ENCODE data around the gene CAMKK2. TPM values are rescaled to one million over a fixed set of nuclear protein-coding genes. Genes with fewer than 3 reads are reported as not detected.
A peak's percentile ranks its signal among the peaks of the same experiment; 100 is the strongest.

CAMKK2 gene
- total and polyA plus RNA-seq, 7 donors = 4.4 to 12.3 (median 8.3) TPM

- peaks cover 22% of the 10 kb centered on the region for H3K4me1 ChIP-seq
- TF ChIP-seq CTCF (IDR thresholded peaks at IDR 0.05) = no peak
- DNase-seq = peak; percentile 51 to 69
- H3K27ac ChIP-seq = peak overlapping the region; percentile 82
- peaks cover 0 to 19% of the 10 kb centered on the region in 2 donors for H3K36me3 ChIP-seq (ENCODE audit: insufficient read depth in 1 of 2, low read depth in 1 of 2)
- H3K4me3 ChIP-seq = peak overlapping the region; percentile 99
- ATAC-seq = peak; percentile 29 to 37 (median 30)
- intact Hi-C loops (cut with DNase I) = loop anchor here in 1 of 2 donors (5.0 kb wide), 1 partner anchor 56 kb away; the partner anchor contains the start of gene ANAPC5
- H3K9me3 ChIP-seq = no peaks in the 10 kb centered on the region
- no peaks in the 10 kb centered on the region for H3K27me3 ChIP-seq (ENCODE audit: insufficient read depth in 3 of 3, low read length in 2 of 3)
- 2 to 5% (median 2%) methylated on average over 35 to 55 of the region's 55 CpGs for WGBS, 3 donors
Observed at GRCh38 chr12:121295746-121296617, 527 bp downstream of the CAMKK2 start.

- TF ChIP-seq CTCF (IDR thresholded peaks at IDR 0.05) = no peak
- no peaks in the 10 kb centered on the region for H3K27me3 ChIP-seq (ENCODE audit: insufficient read depth in 3 of 3, low read length in 2 of 3)
- peaks cover 16% of the 10 kb centered on the region for H3K4me1 ChIP-seq
- DNase-seq = no peak
- peaks cover 0 to 20% of the 10 kb centered on the region in 2 donors for H3K36me3 ChIP-seq (ENCODE audit: insufficient read depth in 1 of 2, low read depth in 1 of 2)
- H3K4me3 ChIP-seq = peak overlapping the region; percentile 99
- intact Hi-C loops (cut with DNase I) = loop anchor here in 1 of 2 donors (5.0 kb wide), 1 partner anchor 57 kb away; the partner anchor contains the start of gene ANAPC5
- 53 to 66% (median 59%) methylated on average over 7 of the region's 7 CpGs for WGBS, 3 donors
- no peaks in the 10 kb centered on the region for H3K9me3 ChIP-seq
- no peak for ATAC-seq
- H3K27ac ChIP-seq = no peak overlapping the region
Observed at GRCh38 chr12:121295116-121295745, 1.3 kb downstream of the CAMKK2 start.

GRCh38 chr12:121294151-121294889 is 2.2 kb downstream of the CAMKK2 start:
- Histone ChIP-seq H3K36me3 (ENCODE audit: insufficient read depth in 1 of 2, low read depth in 1 of 2) (peaks cover 0 to 20% of the 10 kb centered on the region in 2 donors), H3K4me3 (no peak overlapping the region), H3K4me1 (peaks cover 11% of the 10 kb centered on the region), H3K27me3 (ENCODE audit: insufficient read depth in 3 of 3, low read length in 2 of 3) (no peaks in the 10 kb centered on the region), H3K27ac (no peak overlapping the region), H3K9me3 (no peaks in the 10 kb centered on the region)
- TF ChIP-seq CTCF (IDR thresholded peaks at IDR 0.05) = no peak
- DNase-seq (no peak), ATAC-seq (no peak)
- 78 to 88% (median 86%) methylated on average over 9 to 10 of the region's 10 CpGs for WGBS, 3 donors
- intact Hi-C loops (cut with DNase I) = no loop called here

- 91 to 95% (median 93%) methylated on average over 4 of the region's 4 CpGs for WGBS, 3 donors
- intact Hi-C loops (cut with DNase I) = no loop called here
Observed at GRCh38 chr12:121293603-121294002, 2.9 kb downstream of the CAMKK2 start.

More at GRCh38 chr12:121293603-121294002, 2.9 kb downstream of the CAMKK2 start:
- H3K4me1 ChIP-seq = peaks cover 11% of the 10 kb centered on the region
- H3K27ac ChIP-seq = no peak overlapping the region
- no peak overlapping the region for H3K4me3 ChIP-seq
- no peak for DNase-seq
- TF ChIP-seq CTCF (IDR thresholded peaks at IDR 0.05) = no peak
- H3K36me3 ChIP-seq (ENCODE audit: insufficient read depth in 1 of 2, low read depth in 1 of 2) = peaks cover 0 to 20% of the 10 kb centered on the region in 2 donors
- no peaks in the 10 kb centered on the region for H3K9me3 ChIP-seq
- ATAC-seq = no peak
- H3K27me3 ChIP-seq (ENCODE audit: insufficient read depth in 3 of 3, low read length in 2 of 3) = no peaks in the 10 kb centered on the region

All from psoas muscle (tissue), 8 donors.